Cardiac muscle cell (in vitro differentiated cells and primary cell): Measurements from ENCODE around the gene OCRL. TPM values are rescaled to one million over a fixed set of nuclear protein-coding genes. Genes with fewer than 3 reads are reported as not detected.
"Not testable (repeated sequence)": the region's sequence is repeated elsewhere in the genome, so short reads cannot be mapped to it uniquely, and the experiment has no call there.

ENCODE experiments used
- DNase-seq, 2 donors: peaks; one replicate each; pipeline versions ENCODE4 v3.0.0 to v3.0.0-alpha.2; 2010 to 2017; ENCODE audit warnings: low read depth in 1 of 2, low spot score in 1 of 2
- H3K27ac ChIP-seq: fragments of 200-600 bp; sonication (generic); 2 replicates; pipeline ENCODE4 v1.5.1; 2016
- H3K27me3 ChIP-seq: fragments of 200-600 bp; sonication (generic); 2 replicates; pipeline ENCODE4 v1.6.0; 2016; ENCODE audit warnings: control low read depth
- H3K36me3 ChIP-seq: fragments of 200-600 bp; sonication (generic); 2 replicates; pipeline ENCODE4 v1.5.1; 2016; ENCODE audit warnings: control low read depth
- H3K4me1 ChIP-seq: fragments of 200-600 bp; sonication (generic); 2 replicates; pipeline ENCODE4 v1.8.1; 2017; ENCODE audit warnings: low read depth, mild to moderate bottlenecking, mixed run types
- H3K4me3 ChIP-seq: fragments of 200-600 bp; sonication (generic); 2 replicates; pipeline ENCODE4 v1.5.1; 2016; ENCODE audit warnings: mild to moderate bottlenecking
- H3K9me3 ChIP-seq: fragments of 200-600 bp; sonication (generic); 2 replicates; pipeline ENCODE4 v1.5.1; 2017; ENCODE audit warnings: low read depth, mild to moderate bottlenecking, control low read depth
- CTCF ChIP-seq: IDR thresholded peaks from 2 replicates; pipeline ENCODE4 v1.5.1; 2012; ENCODE audit warnings: low read depth, mild to moderate bottlenecking, low read length
- polyA plus RNA-seq: library from polyadenylated mRNA; unstranded; fragments of >200 nt; fragmentation: Nextera tagmentation; extraction: Ambion mirVana; gene quantifications from 2 replicates; pipeline ENCODE4 v1.2.1, GENCODE V29; 2016
- total RNA-seq: library from RNA; depleted of rRNA; stranded (reverse); fragments of >200 nt; gene quantifications from 2 replicates; pipeline ENCODE4 v1.2.3, GENCODE V29; 2016

The OCRL gene
- total and polyA plus RNA-seq, 2 experiments from 2014 or later, result 6.3 to 15.3 TPM

DNA sequence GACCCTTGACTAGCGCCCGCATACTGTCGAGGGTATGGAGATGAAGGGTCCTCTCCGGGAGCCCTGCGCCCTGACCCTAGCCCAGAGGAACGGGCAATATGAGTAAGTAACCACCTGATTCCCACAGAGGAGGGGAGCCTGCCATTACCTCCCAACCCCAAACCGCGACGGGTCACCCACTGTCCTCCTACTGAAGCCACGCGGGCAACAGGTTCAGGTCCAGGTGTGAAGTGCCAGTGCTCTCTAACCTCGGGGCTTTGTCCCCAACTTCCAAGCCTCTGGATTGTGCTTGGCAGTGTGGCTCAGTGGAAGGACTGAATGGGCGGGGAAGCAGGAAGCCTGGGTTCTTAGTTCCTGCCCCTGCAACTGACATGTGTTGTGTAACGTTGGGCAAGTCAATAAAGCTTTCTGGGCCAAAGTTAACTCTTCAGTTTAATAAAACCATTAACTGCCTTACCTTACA lies 694 bp downstream of the OCRL start:
- Histone ChIP-seq H3K4me3 (peak overlapping the region; percentile 46), H3K4me1 (peaks cover 3% of the 10 kb centered on the region), H3K27me3 (no peaks in the 10 kb centered on the region), H3K36me3 (no peaks in the 10 kb centered on the region), H3K27ac (peak overlapping the region; percentile 86), H3K9me3 (no peaks in the 10 kb centered on the region)
- DNase-seq, result peak in 1 of 2 donors; percentile 2
- no peak for TF ChIP-seq CTCF

DNA sequence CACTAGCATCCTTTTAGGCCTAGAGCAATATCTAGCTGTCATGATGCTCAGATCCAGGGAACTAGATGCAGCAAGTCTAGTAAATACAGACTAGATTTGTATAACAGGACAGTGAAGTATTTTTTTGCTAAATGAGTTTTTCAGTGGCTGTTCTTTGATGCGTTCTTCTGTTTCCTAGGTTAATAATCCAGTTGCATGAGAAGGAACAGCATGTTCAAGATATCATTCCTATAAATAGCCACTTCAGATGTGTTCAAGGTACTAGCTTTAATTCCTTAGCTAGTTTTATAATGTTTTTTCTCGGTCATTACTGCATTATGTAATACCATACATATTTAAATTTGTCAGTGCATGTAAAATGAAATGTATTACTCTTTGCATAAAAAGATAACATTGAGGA lies 4.7 kb downstream of the OCRL start:
- no peak for TF ChIP-seq CTCF
- Histone ChIP-seq H3K4me3 (no peak overlapping the region), H3K9me3 (no peaks in the 10 kb centered on the region), H3K4me1 (peaks cover 3% of the 10 kb centered on the region), H3K36me3 (peaks cover 3% of the 10 kb centered on the region), H3K27me3 (no peaks in the 10 kb centered on the region), H3K27ac (no peak overlapping the region)
- no peak for DNase-seq

GRCh38 chrX:129545408-129545807 lies 5.3 kb downstream of the OCRL start:
- H3K4me3 ChIP-seq, result no peak overlapping the region
- peaks cover 4% of the 10 kb centered on the region for H3K36me3 ChIP-seq
- H3K4me1 ChIP-seq, result peaks cover 3% of the 10 kb centered on the region
- H3K27ac ChIP-seq, result no peak overlapping the region
- H3K27me3 ChIP-seq, result no peaks in the 10 kb centered on the region
- no peak for TF ChIP-seq CTCF
- no peaks in the 10 kb centered on the region for H3K9me3 ChIP-seq
- DNase-seq, result no peak

- no peak for DNase-seq
- Histone ChIP-seq H3K36me3 (peaks cover 4% of the 10 kb centered on the region), H3K4me3 (no peak overlapping the region), H3K27ac (no peak overlapping the region), H3K9me3 (no peaks in the 10 kb centered on the region), H3K27me3 (no peaks in the 10 kb centered on the region), H3K4me1 (no peaks in the 10 kb centered on the region)
- no peak for TF ChIP-seq CTCF
These were observed 9.1 kb downstream of the OCRL start for GRCh38 chrX:129549124-129549523.

GRCh38 chrX:129553619-129554288 lies 13.7 kb downstream of the OCRL start:
- H3K27ac ChIP-seq, result no peak overlapping the region
- no peaks in the 10 kb centered on the region for H3K27me3 ChIP-seq
- peaks cover 12% of the 10 kb centered on the region for H3K4me1 ChIP-seq
- DNase-seq, result no peak
- no peaks in the 10 kb centered on the region for H3K9me3 ChIP-seq
- no peak for TF ChIP-seq CTCF
- H3K4me3 ChIP-seq, result no peak overlapping the region
- H3K36me3 ChIP-seq, result peaks cover 7% of the 10 kb centered on the region

- not testable (repeated sequence) for H3K9me3 ChIP-seq, H3K27me3 ChIP-seq, H3K27ac ChIP-seq, H3K4me3 ChIP-seq, DNase-seq
- H3K36me3 ChIP-seq, result peaks cover 14% of the 10 kb centered on the region
- peaks cover 12% of the 10 kb centered on the region for H3K4me1 ChIP-seq
These were observed 14.8 kb downstream of the OCRL start for GRCh38 chrX:129554816-129555215.
